HepG2 (cell line): ENCODE results near the gene NRSN2. TPM values are rescaled to one million over a fixed set of nuclear protein-coding genes. Genes with fewer than 3 reads are reported as not detected.

Experiments
- ARNT ChIP-seq: fragments of 450-650 bp; IDR thresholded peaks from 2 replicates; pipeline ENCODE4 v1.6.1; 2017
- EEA1 ChIP-seq: sonication (generic); formaldehyde crosslinking; IDR thresholded peaks from 2 replicates; pipeline ENCODE4 v1.5.1; 2020; ENCODE audit warnings: mild to moderate bottlenecking, missing genetic modification reagents, borderline replicate concordance
- FOXP1 ChIP-seq, 2 experiments: fragments of 450-650 bp in 1 of 2; IDR thresholded peaks; 2 replicates each; pipeline ENCODE4 v1.6.1; 2017 to 2018; ENCODE audit warnings: antibody characterized with exemption in 1 of 2
- GFI1 ChIP-seq: sonication (generic); formaldehyde crosslinking; IDR thresholded peaks from 2 replicates; pipeline ENCODE4 v1.5.0; 2020; ENCODE audit warnings: missing genetic modification reagents, mild to moderate bottlenecking, borderline replicate concordance
- HDAC2 ChIP-seq: sonication (generic); formaldehyde crosslinking; IDR thresholded peaks from 2 replicates; pipeline ENCODE4 v1.4.0; 2020; ENCODE audit warnings: missing genetic modification reagents
- HNRNPUL1 ChIP-seq: fragments of 200-400 bp; formaldehyde crosslinking; IDR thresholded peaks from 2 replicates; pipeline ENCODE4 v1.6.1; 2017; ENCODE audit warnings: low read depth, mild to moderate bottlenecking, low read length, moderate library complexity
- KDM5B ChIP-seq: sonication (generic); formaldehyde crosslinking; IDR thresholded peaks from 2 replicates; pipeline ENCODE4 v1.4.0; 2020; ENCODE audit warnings: missing genetic modification reagents, mild to moderate bottlenecking, borderline replicate concordance
- MAZ ChIP-seq, 2 experiments: sonication (generic) in 1 of 2; formaldehyde crosslinking in 1 of 2; IDR thresholded peaks; 2 replicates each; pipeline versions ENCODE4 v1.5.0 to v1.6.1; 2012 to 2020; ENCODE audit warnings: low read depth in 2 of 2, mild to moderate bottlenecking in 2 of 2, borderline replicate concordance in 1 of 2, improper control_type of control experiment in 1 of 2, low read length in 1 of 2, missing genetic modification reagents in 1 of 2, moderate library complexity in 1 of 2
- RELA ChIP-seq: sonication (generic); formaldehyde crosslinking; IDR thresholded peaks from 2 replicates; pipeline ENCODE4 v1.4.0; 2020; ENCODE audit warnings: missing genetic modification reagents
- SOX6 ChIP-seq, 2 experiments: fragments of 450-650 bp in 1 of 2; sonication (generic) in 1 of 2; formaldehyde crosslinking in 1 of 2; IDR thresholded peaks; 2 replicates each; pipeline versions ENCODE4 v1.4.0 to v1.6.1; 2017 to 2020; ENCODE audit warnings: antibody characterized with exemption in 1 of 2, mild to moderate bottlenecking in 1 of 2, missing genetic modification reagents in 1 of 2
- SP140L ChIP-seq: sonication (generic); formaldehyde crosslinking; IDR thresholded peaks from 2 replicates; pipeline ENCODE4 v1.4.0; 2020; ENCODE audit warnings: missing genetic modification reagents, borderline replicate concordance
- SSRP1 ChIP-seq: IDR thresholded peaks from 2 replicates; pipeline ENCODE4 v1.6.1; 2016; ENCODE audit warnings: control low read depth
- THYN1 ChIP-seq: sonication (generic); formaldehyde crosslinking; IDR thresholded peaks from 2 replicates; pipeline ENCODE4 v1.8.1; 2023; ENCODE audit warnings: low read depth, mild to moderate bottlenecking, moderate library complexity, missing genetic modification reagents, borderline replicate concordance
- U2AF1 ChIP-seq: fragments of 200-400 bp; formaldehyde crosslinking; optimal IDR thresholded peaks from 2 replicates; pipeline ENCODE3; 2017; ENCODE audit warnings: mild to moderate bottlenecking, low read depth, low read length
- ZMYM2 ChIP-seq: sonication (generic); formaldehyde crosslinking; IDR thresholded peaks from 2 replicates; pipeline ENCODE4 v1.8.0; 2022; ENCODE audit warnings: mild to moderate bottlenecking, missing genetic modification reagents
- ZNF17 ChIP-seq: sonication (generic); formaldehyde crosslinking; IDR thresholded peaks from 2 replicates; pipeline ENCODE4 v1.5.0; 2020; ENCODE audit warnings: mild to moderate bottlenecking, missing genetic modification reagents
- ZNF749 ChIP-seq: sonication (generic); formaldehyde crosslinking; IDR thresholded peaks from 2 replicates; pipeline ENCODE4 v1.8.0; 2022; ENCODE audit warnings: mild to moderate bottlenecking, missing genetic modification reagents, moderate library complexity, borderline replicate concordance
- ZSCAN9 ChIP-seq: IDR thresholded peaks from 2 replicates; pipeline ENCODE4 v1.6.1; 2016; ENCODE audit warnings: borderline replicate concordance
- polyA plus RNA-seq, 8 experiments: library from polyadenylated mRNA; depleted of rRNA in 3 of 8; stranded (reverse) in 7 of 8; unstranded in 1 of 8; fragments of >200 nt; fragmentation: Illumina TruSeq in 4 of 8; extraction: Trizol in 4 of 8; gene quantifications; 2 replicates each; pipeline versions ENCODE4 v1.2.1 to v1.2.3, GENCODE V29; 2011 to 2016; ENCODE audit warnings: low read depth in 4 of 8, missing spikeins in 1 of 8, mixed read lengths in 1 of 8; ENCODE audit not compliant: insufficient read depth in 1 of 8
- total RNA-seq, 5 experiments: library from RNA; depleted of rRNA; stranded (reverse); fragments of >200 nt; fragmentation: Illumina TruSeq; extraction: Trizol; gene quantifications; 2 replicates each; pipeline ENCODE4 v1.2.3, GENCODE V29; 2016; ENCODE audit warnings: low read depth in 1 of 5
- TF ChIP-seq, protein P1 (sequence below): sonication (generic); formaldehyde crosslinking; IDR thresholded peaks from 2 replicates; pipeline ENCODE4 v1.4.0; 2020; ENCODE audit warnings: missing genetic modification reagents, borderline replicate concordance
- TF ChIP-seq, protein P2 (sequence below): sonication (generic); formaldehyde crosslinking; IDR thresholded peaks from 2 replicates; pipeline ENCODE4 v1.5.0; 2020; ENCODE audit warnings: missing genetic modification reagents
- TF ChIP-seq, protein P3 (sequence below): sonication (generic); formaldehyde crosslinking; IDR thresholded peaks from 2 replicates; pipeline ENCODE4 v1.4.0; 2020; ENCODE audit warnings: missing genetic modification reagents
- TF ChIP-seq, protein P4 (sequence below): sonication (generic); formaldehyde crosslinking; IDR thresholded peaks from 2 replicates; pipeline ENCODE4 v1.4.0; 2020; ENCODE audit warnings: missing genetic modification reagents

Gene NRSN2
- total and polyA plus RNA-seq, 2 of the 13 experiments (the other 11 are each of a cell fraction or from before 2014, with no cell fraction given), result 32.3 to 49.4 TPM

DNA sequence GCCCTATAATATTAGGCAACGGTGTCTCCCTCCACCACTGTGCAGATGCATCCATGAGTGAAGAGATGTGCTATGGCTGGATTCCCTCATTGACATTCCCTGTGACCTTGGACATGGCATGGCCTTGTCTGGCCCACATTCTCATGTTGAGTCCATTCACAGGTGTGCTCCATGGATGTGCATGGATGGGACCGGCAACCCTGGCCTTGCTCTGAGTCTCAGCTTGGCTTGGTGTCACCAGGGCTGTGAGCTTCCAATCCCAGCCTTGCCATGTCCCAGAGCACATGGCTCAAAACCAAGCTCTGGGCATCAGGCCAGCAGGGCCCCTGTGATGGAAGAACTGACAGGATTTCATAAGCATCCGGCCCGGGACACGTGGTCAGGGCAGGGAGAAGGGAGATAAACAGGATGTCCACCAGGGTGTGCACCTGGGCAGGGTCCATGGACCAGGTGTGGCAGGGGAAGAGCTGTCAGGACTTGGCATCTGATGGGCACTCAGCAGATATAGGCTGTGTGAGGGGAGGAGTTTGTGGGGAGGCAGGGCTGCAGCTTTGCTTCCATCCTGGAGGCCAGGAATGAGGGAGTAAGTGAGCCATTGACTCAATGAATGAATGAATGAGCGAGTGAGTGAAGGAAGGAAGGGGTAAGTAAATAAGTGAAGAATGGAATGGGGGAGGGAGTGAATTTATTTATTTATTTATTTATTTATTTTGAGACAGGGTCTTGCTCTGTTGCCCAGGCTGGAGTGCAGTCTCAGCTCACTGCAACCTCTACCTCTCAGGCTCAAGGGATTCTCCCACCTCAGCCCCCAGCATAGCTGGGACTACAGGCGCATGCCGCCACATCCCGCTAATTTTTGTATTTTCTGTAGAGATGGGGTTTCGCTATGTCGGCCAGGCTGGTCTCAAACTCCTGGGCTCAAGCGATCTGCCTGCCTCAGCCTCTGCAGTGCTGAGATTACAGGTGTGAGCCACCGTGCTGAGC, 15.7 kb downstream of the NRSN2 start (continued):
- TF ChIP-seq, protein P1, sequence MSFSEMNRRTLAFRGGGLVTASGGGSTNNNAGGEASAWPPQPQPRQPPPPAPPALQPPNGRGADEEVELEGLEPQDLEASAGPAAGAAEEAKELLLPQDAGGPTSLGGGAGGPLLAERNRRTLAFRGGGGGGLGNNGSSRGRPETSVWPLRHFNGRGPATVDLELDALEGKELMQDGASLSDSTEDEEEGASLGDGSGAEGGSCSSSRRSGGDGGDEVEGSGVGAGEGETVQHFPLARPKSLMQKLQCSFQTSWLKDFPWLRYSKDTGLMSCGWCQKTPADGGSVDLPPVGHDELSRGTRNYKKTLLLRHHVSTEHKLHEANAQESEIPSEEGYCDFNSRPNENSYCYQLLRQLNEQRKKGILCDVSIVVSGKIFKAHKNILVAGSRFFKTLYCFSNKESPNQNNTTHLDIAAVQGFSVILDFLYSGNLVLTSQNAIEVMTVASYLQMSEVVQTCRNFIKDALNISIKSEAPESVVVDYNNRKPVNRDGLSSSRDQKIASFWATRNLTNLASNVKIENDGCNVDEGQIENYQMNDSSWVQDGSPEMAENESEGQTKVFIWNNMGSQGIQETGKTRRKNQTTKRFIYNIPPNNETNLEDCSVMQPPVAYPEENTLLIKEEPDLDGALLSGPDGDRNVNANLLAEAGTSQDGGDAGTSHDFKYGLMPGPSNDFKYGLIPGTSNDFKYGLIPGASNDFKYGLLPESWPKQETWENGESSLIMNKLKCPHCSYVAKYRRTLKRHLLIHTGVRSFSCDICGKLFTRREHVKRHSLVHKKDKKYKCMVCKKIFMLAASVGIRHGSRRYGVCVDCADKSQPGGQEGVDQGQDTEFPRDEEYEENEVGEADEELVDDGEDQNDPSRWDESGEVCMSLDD (CRISPR knock-in tag), result no peak
- TF ChIP-seq ZMYM2 (CRISPR knock-in tag) (peak; percentile 94), ZNF749 (peak; percentile 90; the same call in 1 of the 2 replicates), MAZ (IDR thresholded peaks at IDR 0.05; ENCODE audit: borderline replicate concordance, low read depth, low read length) (no peak), MAZ (CRISPR knock-in tag; IDR thresholded peaks at IDR 0.05; ENCODE audit: low read depth) (peak; percentile 92), ZSCAN9 (CRISPR knock-in tag) (peak; percentile 100), ZNF17 (CRISPR knock-in tag) (no peak), HNRNPUL1 (no peak), HDAC2 (peak; percentile 100), GFI1 (CRISPR knock-in tag) (peak; percentile 86), RELA (peak; percentile 95), U2AF1 (no peak), FOXP1 (IDR thresholded peaks at IDR 0.05) (no peak; the same call in 1 of the 2 replicates), FOXP1 (CRISPR knock-in tag; IDR thresholded peaks at IDR 0.05) (peak; percentile 90), SP140L (CRISPR knock-in tag) (peak; percentile 97; the same call in 1 of the 2 replicates), ARNT (no peak), KDM5B (CRISPR knock-in tag) (peak; percentile 98), SSRP1 (CRISPR knock-in tag) (peak; percentile 99), THYN1 (0 out of 2 replicates have a peak, but pooled peaks have one; percentile 32), EEA1 (CRISPR knock-in tag) (peak; percentile 77; the same call in 1 of the 2 replicates), SOX6 (IDR thresholded peaks at IDR 0.05) (no peak), SOX6 (CRISPR knock-in tag; IDR thresholded peaks at IDR 0.05) (peak; percentile 96)
- TF ChIP-seq, protein P2, sequence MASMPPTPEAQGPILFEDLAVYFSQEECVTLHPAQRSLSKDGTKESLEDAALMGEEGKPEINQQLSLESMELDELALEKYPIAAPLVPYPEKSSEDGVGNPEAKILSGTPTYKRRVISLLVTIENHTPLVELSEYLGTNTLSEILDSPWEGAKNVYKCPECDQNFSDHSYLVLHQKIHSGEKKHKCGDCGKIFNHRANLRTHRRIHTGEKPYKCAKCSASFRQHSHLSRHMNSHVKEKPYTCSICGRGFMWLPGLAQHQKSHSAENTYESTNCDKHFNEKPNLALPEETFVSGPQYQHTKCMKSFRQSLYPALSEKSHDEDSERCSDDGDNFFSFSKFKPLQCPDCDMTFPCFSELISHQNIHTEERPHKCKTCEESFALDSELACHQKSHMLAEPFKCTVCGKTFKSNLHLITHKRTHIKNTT, result no peak
- TF ChIP-seq, protein P3, sequence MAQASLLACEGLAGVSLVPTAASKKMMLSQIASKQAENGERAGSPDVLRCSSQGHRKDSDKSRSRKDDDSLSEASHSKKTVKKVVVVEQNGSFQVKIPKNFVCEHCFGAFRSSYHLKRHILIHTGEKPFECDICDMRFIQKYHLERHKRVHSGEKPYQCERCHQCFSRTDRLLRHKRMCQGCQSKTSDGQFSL, result no peak
- TF ChIP-seq, protein P4, sequence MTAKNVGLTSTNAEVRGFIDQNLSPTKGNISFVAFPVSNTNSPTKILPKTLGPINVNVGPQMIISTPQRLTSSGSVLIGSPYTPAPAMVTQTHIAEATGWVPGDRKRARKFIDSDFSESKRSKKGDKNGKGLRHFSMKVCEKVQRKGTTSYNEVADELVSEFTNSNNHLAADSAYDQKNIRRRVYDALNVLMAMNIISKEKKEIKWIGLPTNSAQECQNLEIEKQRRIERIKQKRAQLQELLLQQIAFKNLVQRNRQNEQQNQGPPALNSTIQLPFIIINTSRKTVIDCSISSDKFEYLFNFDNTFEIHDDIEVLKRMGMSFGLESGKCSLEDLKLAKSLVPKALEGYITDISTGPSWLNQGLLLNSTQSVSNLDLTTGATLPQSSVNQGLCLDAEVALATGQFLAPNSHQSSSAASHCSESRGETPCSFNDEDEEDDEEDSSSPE (CRISPR knock-in tag), result peak; percentile 95
